ENCODE measurements around the gene KIAA1328.

Gene KIAA1328

DNA sequence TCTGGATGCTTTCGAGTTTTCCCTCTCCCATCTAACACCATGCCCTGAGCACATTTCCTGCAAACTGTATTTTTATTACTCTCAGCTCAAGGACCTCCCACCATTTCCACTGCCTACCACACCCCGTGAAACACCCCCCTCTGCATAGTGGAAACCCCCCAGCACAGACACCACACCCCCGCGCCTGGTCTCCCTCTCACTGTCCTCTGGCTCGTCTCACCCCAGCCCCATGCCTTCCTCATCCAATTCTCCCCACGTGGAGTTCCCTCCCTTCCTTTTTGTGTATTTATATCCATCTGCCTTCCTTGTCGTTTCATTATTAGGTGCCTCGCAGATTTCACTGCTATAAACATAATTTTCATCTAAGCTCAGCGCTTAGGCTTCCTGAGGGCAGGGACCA lies 429.2 kb downstream of the KIAA1328 start:
- no peaks in the 10 kb centered on the region for H3K4me1 ChIP-seq (ENCODE audit: control insufficient read depth, insufficient read depth, low read length)
- H3K27me3 ChIP-seq (ENCODE audit: control insufficient read depth, insufficient read depth, low read length), result peaks cover 16% of the 10 kb centered on the region

DNA sequence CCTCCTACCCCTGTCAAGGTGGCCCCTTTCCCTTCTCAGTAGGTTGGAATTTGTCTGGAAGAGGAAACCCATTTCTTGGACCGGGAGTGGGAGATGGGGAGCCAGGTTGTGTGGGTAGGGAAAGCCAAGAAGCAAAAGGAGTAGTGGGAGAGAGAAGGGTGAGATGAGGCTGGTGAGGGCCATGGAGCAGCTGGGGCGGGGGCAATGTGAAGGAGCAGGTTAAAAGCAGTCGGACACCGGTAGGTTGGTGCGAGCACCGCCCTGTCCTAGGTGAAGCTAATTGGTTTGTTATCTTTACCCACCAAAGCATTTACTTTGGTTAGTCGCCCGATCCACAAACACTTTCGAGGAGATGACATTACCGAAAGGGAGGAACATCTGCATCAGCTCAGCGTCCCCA lies 429.9 kb downstream of the KIAA1328 start:
- H3K4me3 ChIP-seq (ENCODE audit: low read length), result no peak overlapping the region
- no peaks in the 10 kb centered on the region for H3K36me3 ChIP-seq (ENCODE audit: control insufficient read depth, insufficient read depth, low read length)
- no peak overlapping the region for H3K9ac ChIP-seq (ENCODE audit: low read length)
- no peak overlapping the region for H3K27ac ChIP-seq (ENCODE audit: low read depth, low read length)
- H3K27me3 ChIP-seq (ENCODE audit: control insufficient read depth, insufficient read depth, low read length), result peaks cover 12% of the 10 kb centered on the region
- no peaks in the 10 kb centered on the region for H3K4me1 ChIP-seq (ENCODE audit: control insufficient read depth, insufficient read depth, low read length)

More for the DNA sequence above, 429.2 kb downstream of the KIAA1328 start:
- no peak overlapping the region for H3K9ac ChIP-seq (ENCODE audit: low read length)
- H3K4me3 ChIP-seq (ENCODE audit: low read length), result no peak overlapping the region
- H3K36me3 ChIP-seq (ENCODE audit: control insufficient read depth, insufficient read depth, low read length), result no peaks in the 10 kb centered on the region
- H3K27ac ChIP-seq (ENCODE audit: low read depth, low read length), result no peak overlapping the region

DNA sequence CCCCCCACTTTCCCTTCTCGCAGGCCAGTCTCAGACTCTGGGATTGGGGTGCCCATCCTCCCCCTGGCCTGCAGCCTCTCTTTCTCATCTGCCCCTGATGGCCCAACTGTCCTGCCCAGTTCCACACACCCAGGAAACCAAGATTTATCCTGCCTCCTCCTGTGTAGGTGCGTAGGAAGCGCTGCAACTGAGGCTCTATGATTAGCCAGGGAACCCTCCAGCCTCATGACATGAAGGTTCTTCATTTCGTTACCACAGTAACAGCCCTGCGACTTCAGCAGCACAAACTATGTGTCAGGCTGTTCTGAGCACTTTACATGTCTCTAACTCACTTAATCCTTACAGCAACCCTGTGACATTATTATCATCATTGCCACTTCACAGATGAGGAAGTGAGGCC lies 430.8 kb downstream of the KIAA1328 start:
- Histone ChIP-seq H3K4me1 (ENCODE audit: control insufficient read depth, insufficient read depth, low read length) (no peaks in the 10 kb centered on the region), H3K36me3 (ENCODE audit: control insufficient read depth, insufficient read depth, low read length) (no peaks in the 10 kb centered on the region), H3K4me3 (ENCODE audit: low read length) (no peak overlapping the region), H3K27ac (ENCODE audit: low read depth, low read length) (no peak overlapping the region), H3K27me3 (ENCODE audit: control insufficient read depth, insufficient read depth, low read length) (peaks cover 8% of the 10 kb centered on the region), H3K9ac (ENCODE audit: low read length) (no peak overlapping the region)

DNA sequence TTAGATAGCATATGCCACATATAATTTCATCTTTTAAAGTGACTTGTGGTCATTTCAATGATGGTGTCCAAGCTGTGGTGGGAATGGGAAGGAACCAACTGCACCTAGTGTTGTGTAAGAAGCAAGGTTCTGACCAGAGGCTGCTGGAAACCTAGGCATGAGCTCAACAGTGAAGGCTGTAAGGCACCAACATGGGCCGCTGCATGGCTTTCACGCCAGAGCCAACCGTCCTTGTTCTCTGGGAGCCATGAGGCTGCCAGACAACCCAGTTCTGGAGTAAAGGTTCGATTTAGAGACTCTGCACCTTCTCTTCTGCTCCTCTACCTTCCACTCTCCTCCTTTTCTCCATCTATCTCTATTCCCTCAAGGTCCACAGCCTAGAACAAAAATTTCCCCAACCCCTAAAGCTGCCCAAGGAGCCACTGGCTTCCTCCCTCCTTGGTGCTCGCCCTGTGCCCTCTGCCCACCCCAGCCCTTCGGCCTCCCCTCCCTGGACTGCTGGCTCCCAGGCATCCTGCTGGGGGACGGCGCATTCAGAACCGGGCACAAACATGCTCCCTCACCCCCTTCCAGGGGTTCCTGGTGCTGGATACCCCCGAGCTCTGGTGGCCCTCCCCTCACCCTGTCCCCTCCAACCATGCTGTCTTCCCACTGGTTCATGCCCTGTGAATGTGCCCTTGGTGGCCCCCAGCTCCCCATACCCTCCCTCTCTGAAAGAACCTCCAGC lies 431.6 kb downstream of the KIAA1328 start:
- Histone ChIP-seq H3K4me1 (ENCODE audit: control insufficient read depth, insufficient read depth, low read length) (no peaks in the 10 kb centered on the region), H3K36me3 (ENCODE audit: control insufficient read depth, insufficient read depth, low read length) (no peaks in the 10 kb centered on the region), H3K27ac (ENCODE audit: low read depth, low read length) (no peak overlapping the region), H3K27me3 (ENCODE audit: control insufficient read depth, insufficient read depth, low read length) (peaks cover 8% of the 10 kb centered on the region), H3K4me3 (ENCODE audit: low read length) (no peak overlapping the region), H3K9ac (ENCODE audit: low read length) (no peak overlapping the region)

DNA sequence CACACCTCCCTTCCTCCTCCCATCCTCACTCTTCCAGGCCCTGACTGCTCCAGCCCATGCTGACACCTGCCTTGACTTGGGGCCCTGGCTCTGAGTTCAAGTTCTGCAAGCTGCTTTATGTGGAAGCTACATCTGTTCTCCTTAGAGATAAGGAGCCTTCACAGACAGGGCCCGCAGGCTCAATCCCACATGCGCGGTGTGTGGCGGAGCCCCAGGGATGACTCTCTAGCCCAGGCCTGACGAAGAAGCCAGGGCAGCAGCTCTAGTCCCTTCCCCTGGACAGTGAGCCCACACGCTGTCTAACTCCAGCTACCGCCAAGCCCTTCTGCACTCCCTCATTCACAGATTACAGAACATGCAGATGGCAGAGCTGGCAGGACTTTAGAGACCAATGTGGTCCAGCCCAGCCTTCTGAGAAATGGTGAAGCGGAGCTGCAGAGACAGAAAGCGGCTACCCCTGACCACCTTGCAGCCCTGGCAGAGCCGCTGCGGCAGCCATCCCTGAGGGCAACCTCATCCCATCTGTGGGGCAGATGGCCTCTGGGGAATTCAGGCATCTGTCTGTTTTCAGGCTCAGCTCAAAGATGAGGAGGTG lies 432.4 kb downstream of the KIAA1328 start:
- H3K36me3 ChIP-seq (ENCODE audit: control insufficient read depth, insufficient read depth, low read length), result no peaks in the 10 kb centered on the region
- no peak overlapping the region for H3K27ac ChIP-seq (ENCODE audit: low read depth, low read length)
- no peak overlapping the region for H3K9ac ChIP-seq (ENCODE audit: low read length)
- H3K4me1 ChIP-seq (ENCODE audit: control insufficient read depth, insufficient read depth, low read length), result no peaks in the 10 kb centered on the region
- no peak overlapping the region for H3K4me3 ChIP-seq (ENCODE audit: low read length)
- H3K27me3 ChIP-seq (ENCODE audit: control insufficient read depth, insufficient read depth, low read length), result peaks cover 8% of the 10 kb centered on the region

DNA sequence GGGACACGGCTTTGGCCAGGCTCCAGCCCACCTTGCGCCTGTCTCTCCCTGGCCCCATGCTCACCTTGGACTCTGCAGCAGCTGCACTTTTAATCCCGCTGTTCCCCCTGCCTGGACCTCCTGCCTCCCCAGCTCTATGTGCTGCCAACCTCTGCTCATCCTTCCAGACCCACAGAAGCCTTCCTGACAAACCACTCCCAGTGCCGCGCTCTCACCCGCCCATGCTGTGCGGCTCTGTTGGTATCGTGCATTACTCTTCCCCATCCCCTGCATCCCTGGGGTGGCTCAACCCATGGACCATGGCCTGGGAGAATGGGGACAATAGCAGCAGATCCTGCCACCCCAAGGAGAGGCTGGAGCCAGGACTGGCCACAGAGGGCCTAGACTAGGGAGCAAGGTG lies 433.1 kb downstream of the KIAA1328 start:
- Histone ChIP-seq H3K9ac (ENCODE audit: low read length) (no peak overlapping the region), H3K27ac (ENCODE audit: low read depth, low read length) (no peak overlapping the region), H3K36me3 (ENCODE audit: control insufficient read depth, insufficient read depth, low read length) (no peaks in the 10 kb centered on the region), H3K27me3 (ENCODE audit: control insufficient read depth, insufficient read depth, low read length) (peaks cover 8% of the 10 kb centered on the region), H3K4me3 (ENCODE audit: low read length) (no peak overlapping the region), H3K4me1 (ENCODE audit: control insufficient read depth, insufficient read depth, low read length) (no peaks in the 10 kb centered on the region)

DNA sequence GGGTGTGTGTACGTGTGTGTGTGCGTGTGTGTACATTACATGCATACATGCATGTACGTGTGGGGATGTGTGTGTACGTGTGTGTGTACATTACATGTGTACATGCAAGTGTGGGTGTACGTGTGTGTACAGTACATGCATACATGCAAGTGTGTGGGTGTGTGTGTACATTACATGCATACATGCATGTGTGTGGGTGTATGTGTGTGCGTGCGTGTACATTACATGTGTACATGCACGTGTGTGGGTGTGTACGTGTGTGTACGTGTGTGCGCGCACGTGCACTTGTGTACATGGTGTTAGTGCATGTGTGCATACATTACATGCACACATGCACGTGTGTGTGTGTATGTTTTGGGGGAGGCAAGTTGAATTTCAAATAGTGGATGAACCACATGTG lies 436.0 kb downstream of the KIAA1328 start:
- Histone ChIP-seq H3K9ac (ENCODE audit: low read length) (no peak overlapping the region), H3K4me3 (ENCODE audit: low read length) (no peak overlapping the region), H3K4me1 (ENCODE audit: control insufficient read depth, insufficient read depth, low read length) (no peaks in the 10 kb centered on the region), H3K27ac (ENCODE audit: low read depth, low read length) (no peak overlapping the region), H3K36me3 (ENCODE audit: control insufficient read depth, insufficient read depth, low read length) (no peaks in the 10 kb centered on the region), H3K27me3 (ENCODE audit: control insufficient read depth, insufficient read depth, low read length) (peaks cover 8% of the 10 kb centered on the region)

DNA sequence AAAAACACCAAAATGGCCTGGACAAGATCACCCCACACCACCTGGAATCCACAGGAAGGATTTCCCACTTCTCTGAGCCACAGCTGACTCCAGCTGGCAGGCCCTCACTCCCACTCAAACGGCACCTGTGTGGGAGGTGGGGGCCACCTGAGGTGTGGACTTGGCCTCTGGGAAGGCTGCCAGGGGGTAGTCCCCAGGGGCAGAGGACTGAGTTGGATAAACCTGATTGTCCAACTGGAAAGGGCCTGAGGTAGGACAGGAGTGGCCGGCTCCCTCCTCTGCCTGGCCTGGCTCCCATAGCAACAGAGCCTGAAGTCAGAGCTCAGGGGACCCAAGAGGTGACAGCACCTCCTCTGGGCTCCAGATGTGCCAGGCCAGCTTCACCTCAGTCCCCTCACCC lies 436.5 kb downstream of the KIAA1328 start:
- Histone ChIP-seq H3K4me3 (ENCODE audit: low read length) (no peak overlapping the region), H3K4me1 (ENCODE audit: control insufficient read depth, insufficient read depth, low read length) (no peaks in the 10 kb centered on the region), H3K27ac (ENCODE audit: low read depth, low read length) (no peak overlapping the region), H3K27me3 (ENCODE audit: control insufficient read depth, insufficient read depth, low read length) (peaks cover 8% of the 10 kb centered on the region), H3K9ac (ENCODE audit: low read length) (no peak overlapping the region), H3K36me3 (ENCODE audit: control insufficient read depth, insufficient read depth, low read length) (no peaks in the 10 kb centered on the region)

DNA sequence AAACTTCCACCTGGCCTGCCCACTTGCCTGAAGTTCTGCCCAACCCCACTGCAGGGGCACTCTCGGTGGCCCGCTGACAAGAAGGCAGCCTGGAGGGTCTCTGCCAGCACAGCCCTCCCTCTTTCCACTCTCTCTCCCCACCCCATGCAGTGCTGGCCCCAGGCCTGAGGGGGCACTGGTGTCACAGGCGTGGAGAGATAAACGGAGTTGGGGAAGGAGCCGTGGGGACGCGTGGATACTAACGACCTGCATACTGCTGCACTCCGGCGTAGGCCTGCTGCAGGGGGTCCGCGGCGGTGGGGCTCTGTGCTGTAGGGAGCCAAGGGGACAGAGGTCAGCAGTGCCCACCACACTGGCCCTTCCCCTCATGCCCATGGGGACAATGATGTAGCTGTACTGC lies 437.4 kb downstream of the KIAA1328 start:
- Histone ChIP-seq H3K27me3 (ENCODE audit: control insufficient read depth, insufficient read depth, low read length) (peaks cover 8% of the 10 kb centered on the region), H3K36me3 (ENCODE audit: control insufficient read depth, insufficient read depth, low read length) (no peaks in the 10 kb centered on the region), H3K4me3 (ENCODE audit: low read length) (no peak overlapping the region), H3K9ac (ENCODE audit: low read length) (no peak overlapping the region), H3K4me1 (ENCODE audit: control insufficient read depth, insufficient read depth, low read length) (no peaks in the 10 kb centered on the region), H3K27ac (ENCODE audit: low read depth, low read length) (no peak overlapping the region)

DNA sequence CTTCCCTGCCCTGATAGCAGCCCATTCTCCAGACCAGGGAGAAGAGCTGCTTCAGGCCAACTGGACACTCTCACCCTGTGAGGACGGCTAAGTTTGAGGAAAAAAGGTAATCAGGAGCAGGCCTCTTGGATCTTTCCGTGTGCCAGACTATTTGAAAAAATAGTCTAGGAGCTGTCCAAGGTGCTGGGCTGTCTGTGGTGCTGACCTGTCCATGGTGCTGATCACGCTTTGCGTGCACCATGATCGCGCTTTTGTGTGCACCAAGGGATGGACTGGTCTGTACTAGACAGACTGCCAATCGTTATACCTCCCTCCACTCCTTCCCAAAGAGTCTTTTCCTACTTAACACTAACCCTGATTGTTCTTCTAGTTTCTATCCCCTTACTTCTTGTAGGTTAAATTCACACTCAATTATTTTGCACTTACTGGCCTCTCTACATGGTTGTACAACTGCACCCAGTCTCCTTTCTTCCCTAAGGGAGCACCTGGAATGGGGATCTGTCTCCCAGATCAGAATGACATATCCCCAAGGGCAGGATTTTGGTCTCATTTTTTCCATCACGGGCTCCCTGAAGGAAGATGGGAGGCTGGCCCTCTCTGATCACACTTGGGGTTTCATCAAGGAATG lies 441.2 kb downstream of the KIAA1328 start:
- Histone ChIP-seq H3K36me3 (ENCODE audit: control insufficient read depth, insufficient read depth, low read length) (no peaks in the 10 kb centered on the region), H3K9ac (ENCODE audit: low read length) (no peak overlapping the region), H3K27ac (ENCODE audit: low read depth, low read length) (no peak overlapping the region), H3K4me3 (ENCODE audit: low read length) (no peak overlapping the region), H3K27me3 (ENCODE audit: control insufficient read depth, insufficient read depth, low read length) (peaks cover 2% of the 10 kb centered on the region), H3K4me1 (ENCODE audit: control insufficient read depth, insufficient read depth, low read length) (no peaks in the 10 kb centered on the region)

DNA sequence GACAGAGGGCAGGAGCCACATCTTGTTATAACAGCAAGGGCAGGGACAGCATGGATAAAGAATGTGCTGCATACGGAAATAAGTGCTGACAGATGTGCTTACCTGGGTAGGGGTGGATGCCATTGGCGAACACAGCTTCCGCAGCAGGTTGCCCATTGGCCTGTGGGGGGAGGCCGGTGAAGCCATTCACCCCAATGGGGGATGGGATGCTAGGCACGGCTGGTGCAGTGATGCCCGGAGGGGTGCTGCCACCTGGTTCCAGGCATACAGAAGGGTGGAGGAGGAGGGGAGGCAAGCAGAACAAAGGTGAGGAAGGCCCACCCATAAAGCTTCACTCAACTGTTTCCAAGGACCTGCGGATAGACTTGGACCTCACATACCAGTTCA lies 441.7 kb downstream of the KIAA1328 start:
- Histone ChIP-seq H3K4me1 (ENCODE audit: control insufficient read depth, insufficient read depth, low read length) (no peaks in the 10 kb centered on the region), H3K4me3 (ENCODE audit: low read length) (no peak overlapping the region), H3K9ac (ENCODE audit: low read length) (no peak overlapping the region), H3K36me3 (ENCODE audit: control insufficient read depth, insufficient read depth, low read length) (no peaks in the 10 kb centered on the region), H3K27me3 (ENCODE audit: control insufficient read depth, insufficient read depth, low read length) (peaks cover 2% of the 10 kb centered on the region), H3K27ac (ENCODE audit: low read depth, low read length) (no peak overlapping the region)

DNA sequence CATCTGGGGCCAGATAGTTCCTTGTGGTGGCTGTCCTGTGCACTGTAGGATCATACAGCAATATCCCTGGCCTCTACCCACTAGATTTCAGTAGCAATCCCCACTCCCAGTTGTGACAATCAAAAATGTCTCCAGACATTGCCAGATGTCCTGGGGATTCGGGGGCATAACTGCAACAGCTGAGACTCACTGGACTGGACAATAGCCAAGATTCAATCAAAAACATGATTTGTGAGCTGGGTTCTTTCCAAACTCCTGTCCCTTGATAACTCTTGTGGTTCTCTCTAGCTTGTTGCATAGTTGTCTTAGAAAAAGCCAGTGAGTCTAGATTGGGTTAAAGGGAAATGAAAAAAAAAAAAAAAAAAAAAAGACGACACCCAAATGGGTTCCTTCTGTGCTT lies 443.3 kb downstream of the KIAA1328 start:
- Histone ChIP-seq H3K9ac (ENCODE audit: low read length) (no peak overlapping the region), H3K36me3 (ENCODE audit: control insufficient read depth, insufficient read depth, low read length) (no peaks in the 10 kb centered on the region), H3K27me3 (ENCODE audit: control insufficient read depth, insufficient read depth, low read length) (peaks cover 3% of the 10 kb centered on the region), H3K27ac (ENCODE audit: low read depth, low read length) (no peak overlapping the region), H3K4me3 (ENCODE audit: low read length) (no peak overlapping the region), H3K4me1 (ENCODE audit: control insufficient read depth, insufficient read depth, low read length) (no peaks in the 10 kb centered on the region)

DNA sequence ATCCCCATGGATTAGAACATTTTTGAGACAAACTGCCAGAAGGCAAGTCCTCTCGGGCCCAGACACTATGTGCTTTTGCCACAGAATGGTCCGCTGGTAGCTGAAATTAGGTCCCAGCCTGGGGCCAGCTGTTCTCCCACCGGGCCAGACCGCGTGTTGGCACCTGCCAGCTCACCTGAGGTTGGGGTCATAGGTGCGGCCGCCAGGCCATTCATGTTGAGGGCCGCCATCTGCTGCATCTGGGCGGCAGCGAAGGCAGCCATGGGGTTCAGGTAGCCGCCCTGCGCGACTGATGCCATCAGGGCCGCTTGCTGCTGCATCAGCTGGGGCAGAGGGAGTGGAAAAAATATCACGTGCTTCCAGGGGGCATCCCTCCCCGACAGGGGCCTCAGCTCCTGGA lies 443.9 kb downstream of the KIAA1328 start:
- no peak overlapping the region for H3K4me3 ChIP-seq (ENCODE audit: low read length)
- no peak overlapping the region for H3K27ac ChIP-seq (ENCODE audit: low read depth, low read length)
- H3K4me1 ChIP-seq (ENCODE audit: control insufficient read depth, insufficient read depth, low read length), result no peaks in the 10 kb centered on the region
- no peak overlapping the region for H3K9ac ChIP-seq (ENCODE audit: low read length)
- peaks cover 5% of the 10 kb centered on the region for H3K27me3 ChIP-seq (ENCODE audit: control insufficient read depth, insufficient read depth, low read length)
- H3K36me3 ChIP-seq (ENCODE audit: control insufficient read depth, insufficient read depth, low read length), result no peaks in the 10 kb centered on the region
